HG03439 (cell line): ENCODE data around the gene UBE2O.
"Not testable (repeated sequence)": the region's sequence is repeated elsewhere in the genome, so short reads cannot be mapped to it uniquely, and the experiment has no call there.

Experiments used
- ATAC-seq: cut with Tn5 transposase; IDR thresholded peaks from one replicate; pipeline ENCODE4 v1.9.1; 2021; ENCODE audit warnings: mild to moderate bottlenecking, moderate library complexity; ENCODE audit not compliant: unreplicated experiment

The UBE2O gene

DNA sequence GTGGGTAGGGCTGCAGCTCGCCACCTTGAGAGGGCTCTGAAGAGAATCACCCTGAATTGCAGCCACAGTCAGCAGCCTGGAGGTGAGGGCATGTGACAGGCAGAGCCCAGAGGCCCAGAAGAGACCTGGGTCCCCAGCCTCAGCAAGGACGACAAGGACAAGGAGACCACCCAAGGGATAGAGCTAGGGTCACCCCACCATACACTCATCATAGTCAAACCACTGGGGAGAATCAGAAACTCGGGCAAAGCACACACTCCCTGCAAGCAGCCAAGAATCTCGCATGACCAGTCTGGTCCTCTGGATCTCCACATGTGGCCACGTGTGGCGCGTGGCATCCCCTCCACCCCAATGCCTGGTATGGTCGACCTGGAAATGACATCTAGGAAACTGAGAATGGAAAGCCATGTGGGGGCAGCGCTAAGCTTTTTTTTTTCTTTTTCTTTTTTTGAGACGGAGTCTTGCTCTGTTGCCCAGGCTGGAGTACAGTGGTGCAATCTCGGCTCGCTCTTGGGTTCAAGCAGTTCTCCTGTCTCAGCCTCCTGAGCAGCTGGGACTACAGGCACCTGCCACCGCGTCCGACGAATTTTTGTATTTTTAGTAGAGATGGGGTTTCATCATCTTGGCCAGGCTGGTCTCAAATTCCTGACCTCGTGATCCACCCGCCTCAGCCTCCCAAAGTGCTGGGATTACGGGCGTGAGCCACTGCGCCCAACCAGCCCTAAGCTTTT lies 73.1 kb downstream of the UBE2O start:
- ATAC-seq, result no peak

GRCh38 chr17:76379275-76379641 lies 73.7 kb downstream of the UBE2O start:
- no peak for ATAC-seq

DNA sequence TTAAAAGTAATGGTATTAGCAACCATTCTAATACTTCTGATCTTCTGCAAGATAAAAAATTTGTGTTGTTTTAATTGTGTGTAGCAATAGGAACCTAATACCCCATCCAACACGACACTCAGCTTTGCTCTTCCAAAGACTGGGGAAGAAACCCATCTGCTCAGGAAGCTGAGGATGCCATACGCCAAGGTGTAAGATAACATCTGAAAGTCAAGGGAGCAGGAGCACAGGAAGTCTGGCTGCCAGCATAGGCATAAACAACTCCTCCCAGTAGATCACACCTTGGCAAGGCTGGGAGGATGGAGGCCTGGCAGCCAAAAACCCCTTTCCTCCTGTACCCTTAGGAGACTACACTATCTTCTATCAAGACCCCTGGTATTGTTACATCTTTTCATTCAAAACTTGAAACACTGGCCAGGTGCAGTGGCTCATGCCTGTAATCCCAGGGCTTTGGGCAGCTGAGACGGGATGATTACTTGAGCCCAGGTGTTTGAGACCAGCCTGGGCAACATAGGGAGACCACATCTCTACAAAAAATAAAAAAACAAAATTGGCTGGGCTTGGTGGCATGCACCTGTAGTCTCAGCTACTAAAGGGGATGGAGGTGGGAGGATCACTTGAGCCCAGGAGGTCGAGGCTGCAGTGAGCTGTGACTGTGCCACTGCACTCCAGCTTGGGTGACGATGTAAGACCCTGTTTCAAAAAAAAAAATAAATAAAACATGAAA lies 74.2 kb downstream of the UBE2O start:
- no peak for ATAC-seq

GRCh38 chr17:76376318-76377133 lies 76.4 kb downstream of the UBE2O start:
- ATAC-seq, result no peak

GRCh38 chr17:76371656-76372628 lies 81.0 kb downstream of the UBE2O start:
- ATAC-seq, result no peak

GRCh38 chr17:76370261-76370993 lies 82.5 kb downstream of the UBE2O start:
- no peak for ATAC-seq

GRCh38 chr17:76369804-76370203 lies 83.1 kb downstream of the UBE2O start:
- ATAC-seq, result no peak

- ATAC-seq, result no peak
Observed at GRCh38 chr17:76369379-76369778, 83.6 kb downstream of the UBE2O start.

DNA sequence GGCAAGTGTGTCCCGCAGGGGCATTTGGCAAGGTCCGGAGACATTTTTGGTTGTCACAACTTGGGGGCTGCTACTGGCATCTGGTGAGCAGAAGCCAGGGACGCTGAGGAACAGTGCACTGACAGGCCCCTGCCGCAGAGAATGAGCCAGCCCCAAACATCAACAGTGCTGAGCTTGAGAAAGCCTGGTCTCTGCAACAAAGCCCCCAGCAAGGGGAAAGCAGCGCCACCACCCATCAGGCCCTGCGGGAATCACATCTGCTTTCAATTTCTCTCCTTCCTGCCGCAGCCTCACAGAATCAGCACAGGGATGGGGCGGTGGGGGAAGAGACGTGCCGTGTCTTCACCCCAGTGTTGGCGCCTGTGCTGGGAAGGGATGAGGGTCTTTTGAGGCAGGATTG lies 84.4 kb downstream of the UBE2O start:
- no peak for ATAC-seq

DNA sequence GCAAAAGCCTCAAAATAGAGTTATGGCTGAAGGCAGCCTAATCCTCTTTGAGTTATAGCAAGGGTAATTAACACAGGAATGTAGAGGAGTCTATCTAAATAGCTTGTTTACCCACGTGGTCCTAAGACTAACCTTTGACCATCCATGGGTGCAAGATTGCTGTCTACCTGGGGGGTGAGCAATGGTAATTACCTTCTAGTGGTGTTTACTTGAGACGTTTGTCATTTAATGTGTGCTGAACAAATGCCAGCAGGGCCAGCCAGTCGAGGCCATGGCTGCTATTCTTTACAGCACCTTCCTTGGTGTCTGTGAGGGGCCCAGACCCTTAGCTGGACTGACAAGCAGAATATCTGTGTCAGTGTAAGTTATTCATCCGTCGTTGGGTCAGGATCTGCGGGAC lies 85.3 kb downstream of the UBE2O start:
- no peak for ATAC-seq

DNA sequence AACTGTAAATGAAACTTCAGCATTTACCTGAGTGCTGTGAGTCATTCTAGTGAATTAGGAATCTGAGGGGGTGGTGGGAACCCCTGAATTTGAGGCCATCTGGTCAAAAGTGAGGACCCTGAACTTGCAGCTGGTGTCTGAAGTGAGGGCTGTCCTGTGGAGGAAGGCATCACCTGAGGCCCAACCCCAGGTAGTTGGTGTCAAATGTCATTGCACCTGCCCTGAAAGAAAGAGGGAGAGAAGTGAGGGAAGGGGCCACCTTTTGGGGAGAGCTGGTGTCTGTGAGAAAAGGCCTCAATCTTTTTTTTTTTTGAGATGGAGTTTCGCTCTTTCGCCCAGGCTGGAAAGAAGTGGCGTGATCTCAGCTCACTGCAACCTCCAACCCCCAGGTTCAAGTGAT lies 86.7 kb downstream of the UBE2O start:
- no peak for ATAC-seq

GRCh38 chr17:76365256-76365903 lies 87.6 kb downstream of the UBE2O start:
- no peak for ATAC-seq

GRCh38 chr17:76363107-76363842 lies 89.7 kb downstream of the UBE2O start:
- no peak for ATAC-seq

GRCh38 chr17:76360461-76360860 lies 92.5 kb downstream of the UBE2O start:
- ATAC-seq, result no peak

DNA sequence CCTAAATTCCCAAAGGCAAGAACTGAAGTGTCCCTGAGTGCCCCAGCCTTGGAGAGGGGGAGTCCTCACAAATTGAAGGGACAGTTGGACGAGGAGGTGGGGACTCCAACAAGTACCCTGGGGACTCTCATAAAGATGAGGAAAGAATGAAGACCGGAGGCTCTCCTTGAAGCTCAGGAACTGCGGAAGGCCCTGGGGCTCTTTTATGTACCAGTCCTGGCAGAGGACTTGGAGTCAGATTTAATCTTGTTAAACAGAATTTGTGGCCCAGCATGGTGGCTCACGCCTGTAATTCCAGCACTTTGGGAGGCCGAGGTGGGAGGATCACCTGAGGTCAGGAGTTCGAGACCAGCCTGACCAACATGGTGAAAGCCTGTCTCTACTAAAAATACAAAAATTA lies 93.2 kb downstream of the UBE2O start:
- ATAC-seq, result not testable (repeated sequence)

- ATAC-seq, result no peak
Observed at GRCh38 chr17:76359375-76359774, 93.6 kb downstream of the UBE2O start.

DNA sequence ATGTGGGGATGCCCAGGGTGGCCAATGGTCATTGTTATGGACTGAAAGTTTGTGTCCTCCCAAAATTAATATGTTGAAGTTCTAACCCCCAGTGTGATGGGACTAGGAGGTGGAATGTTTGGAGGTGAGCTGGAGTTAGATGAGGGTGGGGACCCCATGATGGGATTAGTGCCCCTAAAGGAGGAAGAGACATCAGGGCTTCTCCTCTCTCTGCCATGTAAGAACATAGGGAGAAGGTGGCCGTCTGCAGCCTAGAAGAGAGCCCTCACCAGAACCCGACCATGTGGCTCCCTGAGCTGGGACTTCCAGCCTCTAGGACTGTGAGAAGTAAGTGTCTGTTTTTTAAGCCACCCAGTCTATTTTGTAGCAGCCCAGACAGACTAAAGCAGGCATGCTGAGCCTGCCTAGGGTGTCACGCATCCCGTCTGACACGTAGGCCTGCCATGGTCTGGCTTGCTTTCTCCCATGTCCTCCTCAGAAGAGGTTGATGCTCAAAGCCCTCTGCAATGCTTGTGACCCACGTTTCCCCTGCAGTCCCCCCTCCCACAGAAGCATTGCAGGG lies 95.3 kb downstream of the UBE2O start:
- no peak for ATAC-seq

DNA sequence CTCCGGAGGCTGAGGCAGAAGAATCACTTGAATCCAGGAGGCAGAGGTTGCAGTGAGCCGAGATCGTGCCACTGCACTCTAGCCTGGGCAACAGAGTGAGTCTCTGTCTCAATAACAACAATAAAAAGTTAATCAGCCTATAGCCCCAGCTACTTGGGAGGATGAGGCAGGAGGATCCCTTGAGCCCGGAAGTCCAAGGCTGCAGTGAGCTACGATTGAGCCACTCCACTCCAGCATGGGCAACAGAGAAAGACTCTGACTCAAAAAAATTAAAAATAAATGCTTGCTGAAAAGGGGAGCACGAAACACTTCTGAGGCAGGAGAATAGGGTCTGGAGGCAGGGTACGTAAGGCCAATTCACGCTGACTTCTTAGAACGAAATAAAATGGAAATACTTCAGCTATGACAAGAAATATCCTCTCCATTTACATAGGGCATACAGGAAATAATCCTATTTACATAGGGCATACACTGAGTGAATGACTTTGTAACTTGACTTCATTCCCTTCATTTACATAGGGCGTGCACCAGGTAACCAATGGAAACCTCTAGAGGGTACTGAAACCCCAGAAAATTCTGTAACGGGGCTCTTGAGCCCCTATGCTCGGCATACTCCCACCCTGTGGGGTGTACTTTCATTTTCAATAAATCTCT lies 96.0 kb downstream of the UBE2O start:
- no peak for ATAC-seq
